ENCODE measurements around the gene STXBP5L. TPM values are rescaled to one million over a fixed set of nuclear protein-coding genes. Genes with fewer than 3 reads are reported as not detected.

Gene STXBP5L
- polyA plus RNA-seq, 1 donor from 2014 or later: 7.6 TPM

GRCh38 chr3:121430664-121431215, 522.7 kb downstream of the STXBP5L start:
- no peaks in the 10 kb centered on the region for H3K36me3 ChIP-seq (ENCODE audit: insufficient read depth, low read length)
- TF ChIP-seq POLR2AphosphoS5 (IDR thresholded peaks at IDR 0.05): no peak
- H3K4me2 ChIP-seq (ENCODE audit: low read length): no peak overlapping the region
- H3K9me3 ChIP-seq (ENCODE audit: low read length): no peaks in the 10 kb centered on the region
- no peaks in the 10 kb centered on the region for H3F3A ChIP-seq (ENCODE audit: insufficient read depth, low read length, poor library complexity, severe bottlenecking)
- H3K9me2 ChIP-seq (ENCODE audit: insufficient read depth, low read length): no peaks in the 10 kb centered on the region
- no peaks in the 10 kb centered on the region for H4K20me1 ChIP-seq (ENCODE audit: insufficient read depth)
- no peak overlapping the region for H3K9ac ChIP-seq (ENCODE audit: low read length)
- H3K27me3 ChIP-seq (ENCODE audit: insufficient read depth, low read depth, low read length): no peaks in the 10 kb centered on the region
- no peaks in the 10 kb centered on the region for H3K79me2 ChIP-seq (replicated peaks; ENCODE audit: insufficient read depth, low read length)
- no peak overlapping the region for H2AFZ ChIP-seq (ENCODE audit: low read depth, low read length)
- H3K27ac ChIP-seq (ENCODE audit: low read length): no peak overlapping the region
- no peak overlapping the region for H3K4me3 ChIP-seq (ENCODE audit: low read length)

GRCh38 chr3:121431726-121432517, 523.9 kb downstream of the STXBP5L start:
- TF ChIP-seq CTCF (IDR thresholded peaks at IDR 0.05; ENCODE audit: poor library complexity, severe bottlenecking): no peak
- TF ChIP-seq EZH2 (IDR thresholded peaks at IDR 0.05; ENCODE audit: borderline replicate concordance, insufficient read depth, low read length, poor library complexity, severe bottlenecking): no peak
- no peak for TF ChIP-seq TAF1 (IDR thresholded peaks at IDR 0.05; ENCODE audit: low read depth)
- no peak for TF ChIP-seq POLR2AphosphoS5 (IDR thresholded peaks at IDR 0.05)
- TF ChIP-seq REST (IDR thresholded peaks at IDR 0.05; ENCODE audit: borderline replicate concordance): no peak
- H3K4me2 ChIP-seq (ENCODE audit: low read length): no peak overlapping the region
- H3K4me3 ChIP-seq (ENCODE audit: low read length): no peak overlapping the region
- H3K27me3 ChIP-seq (ENCODE audit: insufficient read depth, low read depth, low read length): no peaks in the 10 kb centered on the region
- no peaks in the 10 kb centered on the region for H3K9me3 ChIP-seq (ENCODE audit: low read length)
- H3F3A ChIP-seq (ENCODE audit: insufficient read depth, low read length, poor library complexity, severe bottlenecking): no peaks in the 10 kb centered on the region
- no peak overlapping the region for H3K27ac ChIP-seq (ENCODE audit: low read length)
- H3K36me3 ChIP-seq (ENCODE audit: insufficient read depth, low read length): no peaks in the 10 kb centered on the region
- H3K9me2 ChIP-seq (ENCODE audit: insufficient read depth, low read length): no peaks in the 10 kb centered on the region
- no peaks in the 10 kb centered on the region for H3K79me2 ChIP-seq (replicated peaks; ENCODE audit: insufficient read depth, low read length)
- no peaks in the 10 kb centered on the region for H4K20me1 ChIP-seq (ENCODE audit: insufficient read depth)
- no peak overlapping the region for H3K9ac ChIP-seq (ENCODE audit: low read length)
- no peak overlapping the region for H2AFZ ChIP-seq (ENCODE audit: low read depth, low read length)

GRCh38 chr3:121436074-121436473, 528.1 kb downstream of the STXBP5L start:
- H3K4me2 ChIP-seq (ENCODE audit: low read length): no peak overlapping the region
- no peak overlapping the region for H3K27ac ChIP-seq (ENCODE audit: low read length)
- no peaks in the 10 kb centered on the region for H3K36me3 ChIP-seq (ENCODE audit: insufficient read depth, low read length)
- H3K9me2 ChIP-seq (ENCODE audit: insufficient read depth, low read length): no peaks in the 10 kb centered on the region
- H3K4me3 ChIP-seq (ENCODE audit: low read length): no peak overlapping the region
- no peak overlapping the region for H2AFZ ChIP-seq (ENCODE audit: low read depth, low read length)
- no peaks in the 10 kb centered on the region for H3F3A ChIP-seq (ENCODE audit: insufficient read depth, low read length, poor library complexity, severe bottlenecking)
- H3K27me3 ChIP-seq (ENCODE audit: insufficient read depth, low read depth, low read length): no peaks in the 10 kb centered on the region
- TF ChIP-seq REST (IDR thresholded peaks at IDR 0.05; ENCODE audit: borderline replicate concordance): no peak
- no peak for TF ChIP-seq SMC3 (conservative IDR thresholded peaks at IDR 0.05; ENCODE audit: poor library complexity)
- no peak for TF ChIP-seq POLR2AphosphoS5 (IDR thresholded peaks at IDR 0.05)
- TF ChIP-seq EP300 (conservative IDR thresholded peaks at IDR 0.05; ENCODE audit: poor library complexity, severe bottlenecking): no peak
- no peak for TF ChIP-seq TAF1 (IDR thresholded peaks at IDR 0.05; ENCODE audit: low read depth)
- no peak for TF ChIP-seq EZH2 (IDR thresholded peaks at IDR 0.05; ENCODE audit: borderline replicate concordance, insufficient read depth, low read length, poor library complexity, severe bottlenecking)
- no peak for TF ChIP-seq CTCF (IDR thresholded peaks at IDR 0.05; ENCODE audit: poor library complexity, severe bottlenecking)
- no peak for TF ChIP-seq MXI1 (conservative IDR thresholded peaks at IDR 0.05; ENCODE audit: poor library complexity, severe bottlenecking)
- TF ChIP-seq RAD21 (conservative IDR thresholded peaks at IDR 0.05): no peak
- H3K79me2 ChIP-seq (replicated peaks; ENCODE audit: insufficient read depth, low read length): no peaks in the 10 kb centered on the region
- no peak overlapping the region for H3K9ac ChIP-seq (ENCODE audit: low read length)
- H4K20me1 ChIP-seq (ENCODE audit: insufficient read depth): no peaks in the 10 kb centered on the region
- H3K9me3 ChIP-seq (ENCODE audit: low read length): no peaks in the 10 kb centered on the region
